ENCODE results near the gene GYPC.

Gene GYPC

GRCh38 chr2:126696644-126697520, 40.9 kb downstream of the GYPC start:
- Histone ChIP-seq H3K27ac (no peak overlapping the region), H3K9ac (ENCODE audit: insufficient read length) (no peak overlapping the region), H3K9me3 (ENCODE audit: low read depth, low read length) (no peaks in the 10 kb centered on the region), H3K36me3 (ENCODE audit: insufficient read depth, low read length) (no peaks in the 10 kb centered on the region), H3K4me3 (no peak overlapping the region)
- TF ChIP-seq EZH2 (IDR thresholded peaks at IDR 0.05) (no peak), POLR2AphosphoS5 (IDR thresholded peaks at IDR 0.05; ENCODE audit: borderline replicate concordance, low read depth, low read length) (no peak), FOXP2 (optimal IDR thresholded peaks at IDR 0.05; ENCODE audit: control extremely low read depth, extremely low read length, insufficient read depth) (no peak)
- DNase-seq (ENCODE audit: low read depth, low spot score): no peak

DNA sequence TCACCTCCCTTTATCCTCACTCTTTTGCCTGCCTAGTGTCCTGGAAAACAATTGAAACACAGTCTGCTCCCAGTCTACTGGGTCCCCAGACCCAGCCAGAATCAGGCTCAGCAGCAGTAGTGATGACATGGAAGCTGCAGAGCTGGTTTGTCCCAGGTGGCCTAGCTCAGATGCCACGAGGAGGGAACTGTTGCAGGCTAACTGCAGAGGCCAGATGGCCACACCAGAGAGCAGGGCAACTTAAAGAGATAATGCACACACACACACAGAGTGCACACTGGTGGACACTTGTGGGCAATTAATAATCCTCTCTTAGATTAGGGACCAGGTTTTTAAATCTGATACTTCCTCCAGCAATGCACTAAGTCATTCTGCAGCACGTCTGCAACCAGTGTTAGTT, 42.4 kb downstream of the GYPC start:
- H3K36me3 ChIP-seq (ENCODE audit: insufficient read depth, low read length): no peaks in the 10 kb centered on the region
- H3K9me3 ChIP-seq (ENCODE audit: low read depth, low read length): no peaks in the 10 kb centered on the region
- H3K4me3 ChIP-seq: no peak overlapping the region
- no peak for TF ChIP-seq EZH2 (IDR thresholded peaks at IDR 0.05)
- TF ChIP-seq POLR2AphosphoS5 (IDR thresholded peaks at IDR 0.05; ENCODE audit: borderline replicate concordance, low read depth, low read length): no peak
- no peak for TF ChIP-seq FOXP2 (optimal IDR thresholded peaks at IDR 0.05; ENCODE audit: control extremely low read depth, extremely low read length, insufficient read depth)
- H3K9ac ChIP-seq (ENCODE audit: insufficient read length): no peak overlapping the region
- no peak overlapping the region for H3K27ac ChIP-seq
- DNase-seq (ENCODE audit: low read depth, low spot score): no peak

DNA sequence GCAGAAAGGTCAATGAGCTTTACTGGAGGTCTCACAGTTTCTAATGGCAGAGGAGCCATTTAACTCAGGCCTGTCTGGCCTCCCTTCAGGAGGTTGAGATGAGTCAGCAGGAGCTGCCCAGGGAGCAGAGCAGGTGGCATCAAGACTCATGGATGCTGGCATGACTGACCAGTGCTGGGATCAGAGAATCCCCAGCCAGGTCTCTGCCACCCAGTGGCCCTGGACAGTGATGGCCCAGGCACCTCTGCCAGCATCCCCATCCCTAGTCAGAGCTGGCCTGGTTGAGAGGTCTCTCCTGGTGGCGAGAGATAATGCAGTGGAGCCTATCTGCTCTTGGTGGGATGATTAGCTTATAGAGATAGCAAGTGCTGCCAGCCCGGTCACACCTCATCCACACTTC, 43.1 kb downstream of the GYPC start:
- Histone ChIP-seq H3K9ac (ENCODE audit: insufficient read length) (no peak overlapping the region), H3K36me3 (ENCODE audit: insufficient read depth, low read length) (no peaks in the 10 kb centered on the region), H3K9me3 (ENCODE audit: low read depth, low read length) (no peaks in the 10 kb centered on the region), H3K27ac (no peak overlapping the region), H3K4me3 (no peak overlapping the region)
- DNase-seq (ENCODE audit: low read depth, low spot score): no peak
- TF ChIP-seq EZH2 (IDR thresholded peaks at IDR 0.05) (no peak), FOXP2 (optimal IDR thresholded peaks at IDR 0.05; ENCODE audit: control extremely low read depth, extremely low read length, insufficient read depth) (no peak), POLR2AphosphoS5 (IDR thresholded peaks at IDR 0.05; ENCODE audit: borderline replicate concordance, low read depth, low read length) (no peak)

DNA sequence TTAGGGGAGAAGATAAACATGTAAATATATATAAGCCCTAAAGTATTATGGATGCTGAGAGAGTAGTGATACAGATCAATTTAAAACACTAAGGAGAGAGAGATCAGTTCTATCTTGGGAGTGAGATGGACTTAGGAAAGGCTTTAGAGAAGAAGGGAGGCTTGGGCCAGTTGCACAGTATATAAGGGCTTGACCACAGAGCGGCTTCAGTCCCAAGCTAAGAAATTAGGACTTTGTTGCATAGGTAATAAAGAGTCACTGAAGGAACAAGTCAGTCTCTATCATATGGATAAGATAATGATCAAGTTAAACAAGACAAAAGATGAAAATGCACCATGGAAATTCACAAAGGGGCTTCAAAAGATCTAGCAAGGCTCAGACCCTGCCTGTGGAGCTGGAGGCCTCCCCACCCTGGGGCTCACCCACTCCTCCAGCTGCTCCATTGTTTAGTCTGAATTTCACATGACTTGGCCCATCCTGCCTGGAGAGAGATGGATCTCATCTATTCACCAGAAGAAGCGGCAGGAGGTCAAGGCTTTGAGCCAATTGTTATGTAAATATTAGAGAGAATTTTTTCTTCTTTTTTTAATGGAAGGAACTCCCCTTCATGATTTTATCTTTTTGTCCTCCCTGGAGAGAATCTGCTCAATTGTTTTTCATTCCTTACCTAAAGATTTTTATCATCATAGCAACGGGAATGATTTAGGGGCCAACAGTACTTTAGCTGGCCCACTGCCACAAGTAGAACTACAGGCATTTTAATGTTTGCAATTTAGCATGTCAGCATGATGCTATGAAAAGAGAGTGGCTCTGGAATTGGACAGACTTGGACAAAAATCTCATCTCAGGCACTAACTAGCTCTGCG, 44.0 kb downstream of the GYPC start:
- Histone ChIP-seq H3K9me3 (ENCODE audit: low read depth, low read length) (no peaks in the 10 kb centered on the region), H3K9ac (ENCODE audit: insufficient read length) (no peak overlapping the region), H3K27ac (no peak overlapping the region), H3K36me3 (ENCODE audit: insufficient read depth, low read length) (no peaks in the 10 kb centered on the region), H3K4me3 (no peak overlapping the region)
- TF ChIP-seq EZH2 (IDR thresholded peaks at IDR 0.05): no peak
- TF ChIP-seq POLR2AphosphoS5 (IDR thresholded peaks at IDR 0.05; ENCODE audit: borderline replicate concordance, low read depth, low read length): no peak
- TF ChIP-seq FOXP2 (optimal IDR thresholded peaks at IDR 0.05; ENCODE audit: control extremely low read depth, extremely low read length, insufficient read depth): no peak
- no peak for DNase-seq (ENCODE audit: low read depth, low spot score)

- no peak overlapping the region for H3K9ac ChIP-seq (ENCODE audit: insufficient read length)
- H3K4me3 ChIP-seq: no peak overlapping the region
- TF ChIP-seq FOXP2 (optimal IDR thresholded peaks at IDR 0.05; ENCODE audit: control extremely low read depth, extremely low read length, insufficient read depth): no peak
- no peak for TF ChIP-seq POLR2AphosphoS5 (IDR thresholded peaks at IDR 0.05; ENCODE audit: borderline replicate concordance, low read depth, low read length)
- TF ChIP-seq EZH2 (IDR thresholded peaks at IDR 0.05): no peak
- no peak overlapping the region for H3K27ac ChIP-seq
- no peaks in the 10 kb centered on the region for H3K9me3 ChIP-seq (ENCODE audit: low read depth, low read length)
- no peak for DNase-seq (ENCODE audit: low read depth, low spot score)
- H3K36me3 ChIP-seq (ENCODE audit: insufficient read depth, low read length): no peaks in the 10 kb centered on the region
These were observed 44.7 kb downstream of the GYPC start for GRCh38 chr2:126700677-126701076.

- no peak for TF ChIP-seq EZH2 (IDR thresholded peaks at IDR 0.05)
- no peak for TF ChIP-seq POLR2AphosphoS5 (IDR thresholded peaks at IDR 0.05; ENCODE audit: borderline replicate concordance, low read depth, low read length)
- no peak for TF ChIP-seq FOXP2 (optimal IDR thresholded peaks at IDR 0.05; ENCODE audit: control extremely low read depth, extremely low read length, insufficient read depth)
- Histone ChIP-seq H3K4me3 (no peak overlapping the region), H3K9ac (ENCODE audit: insufficient read length) (no peak overlapping the region), H3K27ac (no peak overlapping the region), H3K9me3 (ENCODE audit: low read depth, low read length) (no peaks in the 10 kb centered on the region), H3K36me3 (ENCODE audit: insufficient read depth, low read length) (no peaks in the 10 kb centered on the region)
- no peak for DNase-seq (ENCODE audit: low read depth, low spot score)
These were observed 47.4 kb downstream of the GYPC start for GRCh38 chr2:126703311-126703710.

DNA sequence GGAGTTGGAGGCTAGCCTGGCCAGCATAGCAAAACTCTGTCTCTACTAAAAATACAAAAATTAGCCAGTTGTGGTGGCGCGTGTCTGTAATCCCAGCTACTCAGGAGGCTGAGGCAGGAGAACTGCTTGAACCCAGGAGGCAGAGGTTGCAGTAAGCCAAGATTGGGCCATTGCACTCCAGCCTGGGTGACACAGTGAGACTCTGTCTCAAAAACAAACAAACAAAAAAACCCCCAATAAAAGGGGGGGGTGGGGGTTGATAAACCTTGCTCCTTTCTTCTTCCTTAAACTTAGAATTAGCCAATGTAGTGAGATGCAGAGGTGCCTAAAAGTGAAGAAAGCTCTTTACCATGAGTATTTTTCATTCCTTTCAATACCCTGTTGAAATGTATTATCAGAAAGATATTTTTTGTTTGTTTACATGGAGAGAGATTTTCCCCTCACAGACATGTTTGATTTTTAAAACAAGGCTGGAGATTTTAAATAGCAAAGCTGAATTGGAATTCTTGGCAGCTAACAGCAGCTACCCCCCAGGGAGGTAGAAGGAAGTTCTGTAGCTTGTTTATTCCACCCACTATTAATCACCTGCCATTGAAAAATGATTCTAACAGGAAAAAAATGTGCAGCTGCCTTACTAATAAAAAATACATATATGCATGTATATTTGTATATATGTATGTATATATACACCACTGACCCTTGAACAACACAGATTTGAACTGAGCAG, 48.6 kb downstream of the GYPC start:
- TF ChIP-seq EZH2 (IDR thresholded peaks at IDR 0.05) (no peak), POLR2AphosphoS5 (IDR thresholded peaks at IDR 0.05; ENCODE audit: borderline replicate concordance, low read depth, low read length) (no peak), FOXP2 (optimal IDR thresholded peaks at IDR 0.05; ENCODE audit: control extremely low read depth, extremely low read length, insufficient read depth) (no peak)
- no peak overlapping the region for H3K9ac ChIP-seq (ENCODE audit: insufficient read length)
- no peak overlapping the region for H3K27ac ChIP-seq
- H3K4me3 ChIP-seq: no peak overlapping the region
- no peak for DNase-seq (ENCODE audit: low read depth, low spot score)
- no peaks in the 10 kb centered on the region for H3K9me3 ChIP-seq (ENCODE audit: low read depth, low read length)
- H3K36me3 ChIP-seq (ENCODE audit: insufficient read depth, low read length): no peaks in the 10 kb centered on the region

DNA sequence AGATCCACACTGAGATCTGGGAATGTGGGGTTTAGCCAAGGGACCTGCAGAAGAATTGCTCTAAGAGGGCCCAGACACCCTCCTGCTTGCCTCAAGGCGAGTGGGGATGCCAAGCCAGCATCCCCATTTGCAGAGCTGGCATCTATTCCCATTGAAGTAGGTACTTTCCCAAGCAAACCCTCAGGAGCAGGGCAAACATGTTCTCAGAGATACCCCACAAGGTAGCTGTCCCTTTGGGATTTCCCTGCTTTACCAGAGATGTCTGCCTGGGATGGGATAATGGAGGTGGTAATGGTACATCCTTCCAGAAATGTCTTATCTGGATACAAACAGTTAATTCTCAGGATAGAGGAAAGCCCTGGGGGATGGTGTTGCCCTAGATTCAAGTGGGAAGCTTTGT, 51.2 kb downstream of the GYPC start:
- Histone ChIP-seq H3K9me3 (ENCODE audit: low read depth, low read length) (no peaks in the 10 kb centered on the region), H3K36me3 (ENCODE audit: insufficient read depth, low read length) (no peaks in the 10 kb centered on the region), H3K9ac (ENCODE audit: insufficient read length) (no peak overlapping the region), H3K27ac (no peak overlapping the region), H3K4me3 (no peak overlapping the region)
- TF ChIP-seq POLR2AphosphoS5 (IDR thresholded peaks at IDR 0.05; ENCODE audit: borderline replicate concordance, low read depth, low read length) (no peak), EZH2 (IDR thresholded peaks at IDR 0.05) (no peak), FOXP2 (optimal IDR thresholded peaks at IDR 0.05; ENCODE audit: control extremely low read depth, extremely low read length, insufficient read depth) (no peak)
- DNase-seq (ENCODE audit: low read depth, low spot score): no peak
